ACC112 (cell line): ENCODE results near the gene CCNQ.

ENCODE experiments used
- H2AFZ ChIP-seq: fragments of 200-600 bp; sonication (generic); one replicate; pipeline ENCODE4 v1.6.0; 2017; ENCODE audit warnings: antibody characterized with exemption, low read length; ENCODE audit not compliant: unreplicated experiment
- H3K27ac ChIP-seq: fragments of 200-600 bp; sonication (generic); 2 replicates; pipeline ENCODE4 v1.5.1; 2014; ENCODE audit warnings: low read depth, mild to moderate bottlenecking, antibody characterized with exemption, low read length, moderate library complexity
- H3K27me3 ChIP-seq: fragments of 200-600 bp; sonication (generic); 2 replicates; pipeline ENCODE4 v1.6.1; 2014; ENCODE audit warnings: mild to moderate bottlenecking, antibody characterized with exemption, low read length, moderate library complexity, mixed read lengths; ENCODE audit not compliant: insufficient read depth
- H3K36me3 ChIP-seq: fragments of 200-600 bp; sonication (generic); 2 replicates; pipeline ENCODE4 v1.6.1; 2016; ENCODE audit warnings: mild to moderate bottlenecking, antibody characterized with exemption, low read length, moderate library complexity, mixed read lengths; ENCODE audit not compliant: insufficient read depth
- H3K4me1 ChIP-seq: fragments of 200-600 bp; sonication (generic); one replicate; pipeline ENCODE4 v1.6.1; 2016; ENCODE audit warnings: low read length, mixed read lengths; ENCODE audit not compliant: insufficient read depth, unreplicated experiment, control insufficient read depth
- H3K4me3 ChIP-seq: fragments of 200-600 bp; sonication (generic); 2 replicates; pipeline ENCODE4 v1.5.1; 2014; ENCODE audit warnings: mild to moderate bottlenecking, low read depth, low read length
- H3K79me2 ChIP-seq: fragments of 200-600 bp; sonication (generic); one replicate; pipeline ENCODE4 v1.6.0; 2016; ENCODE audit warnings: low read length; ENCODE audit not compliant: control insufficient read depth, unreplicated experiment, insufficient read depth

CCNQ gene

DNA sequence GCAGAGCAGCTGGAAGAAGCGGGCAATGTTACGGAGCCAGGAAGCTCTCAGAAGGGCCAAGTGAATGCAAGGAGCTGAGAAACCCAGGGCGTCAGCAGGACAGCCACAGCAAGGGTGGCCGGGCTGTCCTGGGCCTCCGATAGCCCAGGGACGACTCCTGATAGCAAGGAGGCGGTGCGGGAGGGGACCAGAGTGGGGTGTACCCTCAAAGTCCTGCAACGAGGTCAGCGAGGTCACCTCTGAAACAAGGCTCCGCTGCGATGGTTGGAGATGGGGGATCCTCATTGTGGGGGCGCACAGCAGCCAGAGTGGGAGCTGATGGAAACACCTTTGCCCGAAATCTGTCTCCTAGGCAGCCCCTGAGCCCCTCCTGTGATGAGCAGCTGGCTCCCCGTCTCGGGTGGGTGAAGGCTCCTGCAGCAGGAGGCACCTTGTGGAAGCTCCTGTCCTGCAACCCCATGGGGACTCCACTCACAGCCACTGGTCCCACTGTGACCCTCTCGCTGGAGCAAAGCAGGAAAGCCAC lies 4.3 kb upstream of the CCNQ start:
- H3K4me3 ChIP-seq = no peak overlapping the region
- H2AFZ ChIP-seq = no peak overlapping the region
- no peaks in the 10 kb centered on the region for H3K27me3 ChIP-seq
- peaks cover 4% of the 10 kb centered on the region for H3K79me2 ChIP-seq
- peaks cover 2% of the 10 kb centered on the region for H3K4me1 ChIP-seq
- no peak overlapping the region for H3K27ac ChIP-seq
- H3K36me3 ChIP-seq = no peaks in the 10 kb centered on the region

DNA sequence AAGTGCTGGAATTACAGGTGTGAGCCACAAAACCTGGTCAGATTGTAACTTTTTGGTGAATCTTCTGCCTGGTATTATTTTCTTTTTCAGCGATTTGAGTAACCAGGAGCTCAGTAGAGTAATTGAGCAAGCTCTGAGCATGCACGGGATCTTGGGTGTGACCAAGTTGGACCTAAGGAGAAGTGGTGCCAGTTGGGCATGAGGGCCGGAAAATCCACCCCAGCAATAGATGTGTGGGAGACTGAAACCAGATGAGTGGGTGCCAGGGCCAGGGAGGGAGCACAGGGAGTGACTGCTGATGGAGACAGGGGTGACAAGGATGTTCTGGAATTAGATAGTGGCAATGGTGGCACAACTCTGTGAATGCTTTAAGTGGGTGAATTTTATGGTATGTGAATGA lies 3.7 kb upstream of the CCNQ start:
- no peak overlapping the region for H3K4me3 ChIP-seq
- no peaks in the 10 kb centered on the region for H3K27me3 ChIP-seq
- peaks cover 10% of the 10 kb centered on the region for H3K79me2 ChIP-seq
- peaks cover 3% of the 10 kb centered on the region for H3K4me1 ChIP-seq
- no peaks in the 10 kb centered on the region for H3K36me3 ChIP-seq
- no peak overlapping the region for H2AFZ ChIP-seq
- no peak overlapping the region for H3K27ac ChIP-seq

DNA sequence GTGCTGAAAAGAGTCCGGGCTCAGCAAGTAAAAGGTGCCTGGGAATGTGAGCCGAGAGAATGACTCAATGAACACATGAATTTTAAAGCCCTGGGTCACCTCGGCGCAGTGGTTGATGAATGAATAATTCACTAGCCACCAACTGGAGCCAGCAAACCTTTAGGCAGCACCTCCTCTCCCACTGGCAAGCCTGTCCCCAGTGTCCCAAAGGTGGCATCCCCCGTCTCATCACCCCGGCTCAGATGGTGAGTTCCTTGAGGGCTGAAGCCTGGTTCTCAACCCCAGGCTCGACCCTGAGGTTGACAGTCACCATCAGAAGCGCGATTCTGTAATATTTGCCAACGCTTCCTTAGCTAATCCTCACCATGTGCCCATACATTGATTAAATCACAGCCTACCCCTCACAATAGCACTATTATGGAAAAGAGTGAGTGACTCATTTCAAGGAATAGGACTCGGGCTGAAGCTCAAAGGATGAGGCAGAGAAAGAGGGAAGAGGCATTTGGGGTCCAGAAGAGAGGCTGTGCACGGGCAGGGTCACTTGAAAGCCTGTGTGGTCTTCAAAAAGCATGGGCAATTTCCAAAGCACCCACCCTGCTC lies 2.7 kb upstream of the CCNQ start:
- H3K79me2 ChIP-seq = peaks cover 16% of the 10 kb centered on the region
- no peak overlapping the region for H2AFZ ChIP-seq
- peaks cover 7% of the 10 kb centered on the region for H3K4me1 ChIP-seq
- no peaks in the 10 kb centered on the region for H3K27me3 ChIP-seq
- H3K4me3 ChIP-seq = no peak overlapping the region
- no peak overlapping the region for H3K27ac ChIP-seq
- H3K36me3 ChIP-seq = no peaks in the 10 kb centered on the region

DNA sequence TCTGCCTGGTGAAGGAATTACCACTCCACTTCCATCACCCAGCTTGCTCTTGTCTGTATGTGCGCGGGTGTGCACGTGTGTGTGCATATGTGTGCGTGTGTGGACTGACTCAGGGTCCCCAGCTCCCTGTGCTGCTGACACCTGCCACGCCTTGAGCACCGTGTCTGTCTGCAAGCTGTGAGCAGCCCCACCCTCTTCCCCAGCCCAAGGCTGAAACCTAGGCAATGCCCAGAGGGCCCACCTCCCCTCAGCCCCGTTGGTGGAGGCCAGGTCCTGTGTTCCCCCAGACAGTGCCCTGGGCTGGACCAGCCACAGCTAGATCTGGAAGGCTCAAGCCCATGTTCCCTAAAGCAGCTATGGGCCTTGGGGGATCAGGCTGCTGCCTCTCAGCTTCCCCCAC lies 2.0 kb upstream of the CCNQ start:
- Histone ChIP-seq H3K79me2 (peaks cover 16% of the 10 kb centered on the region), H2AFZ (no peak overlapping the region), H3K27me3 (no peaks in the 10 kb centered on the region), H3K27ac (no peak overlapping the region), H3K4me1 (peaks cover 7% of the 10 kb centered on the region), H3K4me3 (no peak overlapping the region), H3K36me3 (no peaks in the 10 kb centered on the region)

DNA sequence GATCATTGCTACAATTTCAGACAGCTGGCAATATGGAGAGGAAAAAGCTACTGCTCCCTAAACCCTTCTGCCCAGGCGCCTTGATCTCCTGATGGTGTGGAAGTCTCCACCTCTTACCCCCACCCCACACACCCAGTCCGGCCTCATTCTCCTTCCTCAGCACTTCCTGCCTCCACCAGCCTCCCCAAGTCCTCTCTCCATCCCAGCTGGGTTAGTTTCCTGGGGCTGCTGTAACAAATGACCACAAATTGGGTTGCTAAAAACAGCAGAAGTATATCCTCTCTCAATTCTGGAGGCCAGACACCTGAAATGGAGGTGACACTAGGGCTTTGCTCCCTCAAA lies 1.1 kb upstream of the CCNQ start:
- H3K4me1 ChIP-seq = peaks cover 7% of the 10 kb centered on the region
- H3K27ac ChIP-seq = no peak overlapping the region
- H3K36me3 ChIP-seq = no peaks in the 10 kb centered on the region
- peak overlapping the region; percentile 93 for H2AFZ ChIP-seq
- H3K27me3 ChIP-seq = no peaks in the 10 kb centered on the region
- peak overlapping the region; percentile 90 for H3K4me3 ChIP-seq
- peaks cover 16% of the 10 kb centered on the region for H3K79me2 ChIP-seq

DNA sequence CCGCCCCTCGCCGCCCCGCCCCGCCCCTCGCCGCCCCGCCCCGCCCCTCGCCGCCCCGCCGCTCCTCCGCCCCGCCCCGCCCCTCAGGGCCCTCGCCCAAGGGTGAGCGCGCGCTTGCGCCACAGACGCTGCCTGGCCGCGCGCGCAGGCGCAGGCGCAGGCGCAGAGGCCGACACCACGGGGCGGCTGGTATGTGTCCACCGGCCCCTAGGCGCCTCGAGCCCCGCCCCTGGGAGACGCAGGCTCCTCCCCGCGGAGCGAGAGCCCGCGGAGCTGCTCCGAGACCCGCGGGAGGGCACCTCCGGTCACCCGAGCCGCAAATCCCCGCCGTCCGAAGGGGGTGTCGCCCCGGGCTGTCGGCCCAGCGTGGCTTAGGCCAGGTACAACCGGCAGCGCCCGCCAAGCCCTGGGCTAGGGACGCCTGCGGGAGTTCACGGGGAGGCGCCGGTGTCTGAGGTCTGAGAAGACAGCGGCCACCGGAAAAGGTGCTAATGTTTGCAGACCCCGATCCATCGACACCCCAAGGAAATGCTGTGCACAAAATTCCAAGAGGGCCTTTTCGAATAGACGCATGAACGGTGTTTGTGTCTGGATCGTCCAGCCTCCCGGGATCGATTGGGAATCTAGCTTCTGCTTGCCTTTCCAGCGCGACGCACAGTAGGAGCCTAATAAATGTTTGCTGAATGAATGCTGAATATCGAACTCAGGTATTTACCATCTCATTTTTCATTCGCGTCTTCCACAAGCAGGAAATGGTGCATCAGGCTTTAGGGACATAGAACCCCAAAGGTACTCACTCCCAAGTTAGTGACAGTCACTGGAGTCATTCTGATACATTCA lies 473 bp upstream of the CCNQ start:
- Histone ChIP-seq H3K36me3 (no peaks in the 10 kb centered on the region), H3K4me1 (peaks cover 7% of the 10 kb centered on the region), H3K27ac (no peak overlapping the region), H3K27me3 (no peaks in the 10 kb centered on the region), H3K4me3 (peak overlapping the region; percentile 90), H2AFZ (peak overlapping the region; percentile 93), H3K79me2 (peaks cover 16% of the 10 kb centered on the region)

DNA sequence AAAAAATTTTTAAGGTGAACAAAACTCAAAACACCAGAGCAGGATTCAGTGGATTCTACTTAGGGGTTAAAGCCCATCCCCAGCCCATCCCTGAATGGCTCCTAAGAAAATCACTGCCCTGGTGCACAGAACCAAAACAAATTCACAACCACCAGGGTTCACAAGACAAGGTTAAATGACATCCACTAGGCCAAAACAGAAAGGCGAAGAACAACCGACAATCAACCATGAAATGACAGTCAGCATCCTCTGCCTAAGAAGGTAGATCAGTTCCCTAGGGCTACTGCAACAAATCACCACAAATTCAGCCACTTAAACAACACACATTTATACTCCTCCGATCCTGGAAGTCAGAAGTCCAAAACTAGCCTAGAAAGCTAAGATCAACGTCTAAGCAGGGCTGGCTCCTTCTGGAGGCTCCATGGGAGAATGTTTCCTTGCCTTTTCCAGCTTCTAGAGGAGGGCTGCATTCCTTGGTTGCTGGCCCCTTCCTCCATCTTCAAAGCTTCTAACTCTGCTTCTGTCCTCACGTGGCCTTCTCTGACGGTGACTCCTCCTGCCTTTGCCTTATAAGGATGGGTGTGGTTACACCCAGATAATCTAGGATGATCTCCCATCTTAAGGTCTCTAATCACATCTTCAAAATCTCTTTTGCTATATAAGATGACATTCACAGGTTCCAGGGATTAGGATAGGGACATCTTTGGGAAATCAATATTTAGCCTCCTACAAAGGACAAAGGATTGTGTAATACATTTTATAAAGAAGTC lies 1.8 kb downstream of the CCNQ start:
- H3K79me2 ChIP-seq = peaks cover 16% of the 10 kb centered on the region
- H3K27ac ChIP-seq = no peak overlapping the region
- peaks cover 7% of the 10 kb centered on the region for H3K4me1 ChIP-seq
- H3K27me3 ChIP-seq = no peaks in the 10 kb centered on the region
- no peak overlapping the region for H2AFZ ChIP-seq
- H3K4me3 ChIP-seq = peak overlapping the region; percentile 86; the same call in 1 of the 2 replicates
- H3K36me3 ChIP-seq = no peaks in the 10 kb centered on the region

DNA sequence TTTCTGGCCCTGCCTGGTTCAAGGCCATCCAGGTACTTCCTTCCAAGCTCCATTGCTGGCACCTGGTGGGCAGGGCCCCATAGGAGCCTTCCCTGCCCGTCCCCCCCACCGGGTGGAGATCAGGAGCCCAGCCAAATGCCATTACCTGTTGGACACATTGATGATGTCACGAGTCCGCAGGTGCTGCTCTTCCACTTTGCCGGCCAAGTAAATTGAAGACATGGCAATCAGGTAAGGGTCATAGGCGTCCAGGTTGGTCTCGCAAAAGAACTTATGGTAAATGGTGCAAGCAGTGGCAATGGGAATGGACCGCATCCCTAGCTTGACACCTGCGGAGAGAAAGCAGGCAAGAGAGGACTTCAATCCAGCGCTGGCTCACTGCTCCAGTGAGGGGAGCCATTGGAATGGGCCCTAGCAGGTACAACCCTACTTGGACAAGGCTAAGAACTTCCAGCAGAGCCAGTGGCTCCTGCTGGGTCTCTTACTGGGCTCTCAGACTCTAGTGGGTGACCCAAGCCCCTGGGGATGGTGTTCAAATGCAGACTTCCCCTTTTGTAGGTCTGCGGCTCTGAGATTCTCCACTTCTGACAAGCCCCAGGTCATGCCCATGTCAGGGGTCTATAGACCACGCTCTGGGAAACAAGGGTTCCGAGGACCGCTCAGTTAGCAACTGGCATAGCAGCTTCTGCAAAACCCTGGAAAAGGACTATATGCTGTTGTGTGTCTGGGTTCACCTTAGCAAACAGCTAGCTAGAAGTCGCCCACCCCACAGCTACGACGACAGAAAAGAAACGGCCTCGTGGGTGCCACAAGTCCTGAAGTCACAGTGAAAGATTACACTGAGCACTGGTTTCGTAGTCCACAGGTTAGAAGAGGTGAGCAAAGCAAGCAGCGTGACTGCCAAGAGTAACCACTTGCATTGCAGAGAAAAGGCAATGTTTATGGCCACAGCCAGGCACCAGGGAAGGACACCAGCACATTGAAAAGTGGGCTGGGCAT lies 2.8 kb downstream of the CCNQ start:
- H3K36me3 ChIP-seq = no peaks in the 10 kb centered on the region
- peaks cover 16% of the 10 kb centered on the region for H3K79me2 ChIP-seq
- H3K27ac ChIP-seq = no peak overlapping the region
- no peak overlapping the region for H2AFZ ChIP-seq
- no peak overlapping the region for H3K4me3 ChIP-seq
- H3K4me1 ChIP-seq = peaks cover 7% of the 10 kb centered on the region
- H3K27me3 ChIP-seq = no peaks in the 10 kb centered on the region

DNA sequence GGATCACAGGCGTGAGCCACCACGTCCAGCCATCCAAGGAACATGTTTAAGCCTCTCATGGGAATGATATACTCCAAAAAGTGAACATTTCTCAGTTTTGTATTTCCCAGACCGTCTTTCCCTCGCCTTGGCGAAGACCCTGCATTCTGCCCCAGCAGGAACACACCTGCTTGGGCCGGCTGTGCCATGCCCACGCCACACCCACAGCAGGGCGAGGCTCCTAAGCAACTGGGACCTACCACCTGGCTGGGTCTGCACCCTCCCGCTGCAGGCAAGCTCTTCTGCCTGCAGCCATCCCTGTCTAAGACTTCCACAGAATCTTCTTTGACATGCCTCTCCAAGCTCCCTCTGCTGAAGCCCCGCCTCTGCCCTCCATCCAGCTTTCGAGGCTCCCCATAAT lies 3.6 kb downstream of the CCNQ start:
- Histone ChIP-seq H2AFZ (no peak overlapping the region), H3K79me2 (peaks cover 16% of the 10 kb centered on the region), H3K27me3 (no peaks in the 10 kb centered on the region), H3K4me1 (peaks cover 7% of the 10 kb centered on the region), H3K4me3 (no peak overlapping the region), H3K36me3 (no peaks in the 10 kb centered on the region), H3K27ac (no peak overlapping the region)
